Measurements from ENCODE around the gene FNIP2.

FNIP2 gene

DNA sequence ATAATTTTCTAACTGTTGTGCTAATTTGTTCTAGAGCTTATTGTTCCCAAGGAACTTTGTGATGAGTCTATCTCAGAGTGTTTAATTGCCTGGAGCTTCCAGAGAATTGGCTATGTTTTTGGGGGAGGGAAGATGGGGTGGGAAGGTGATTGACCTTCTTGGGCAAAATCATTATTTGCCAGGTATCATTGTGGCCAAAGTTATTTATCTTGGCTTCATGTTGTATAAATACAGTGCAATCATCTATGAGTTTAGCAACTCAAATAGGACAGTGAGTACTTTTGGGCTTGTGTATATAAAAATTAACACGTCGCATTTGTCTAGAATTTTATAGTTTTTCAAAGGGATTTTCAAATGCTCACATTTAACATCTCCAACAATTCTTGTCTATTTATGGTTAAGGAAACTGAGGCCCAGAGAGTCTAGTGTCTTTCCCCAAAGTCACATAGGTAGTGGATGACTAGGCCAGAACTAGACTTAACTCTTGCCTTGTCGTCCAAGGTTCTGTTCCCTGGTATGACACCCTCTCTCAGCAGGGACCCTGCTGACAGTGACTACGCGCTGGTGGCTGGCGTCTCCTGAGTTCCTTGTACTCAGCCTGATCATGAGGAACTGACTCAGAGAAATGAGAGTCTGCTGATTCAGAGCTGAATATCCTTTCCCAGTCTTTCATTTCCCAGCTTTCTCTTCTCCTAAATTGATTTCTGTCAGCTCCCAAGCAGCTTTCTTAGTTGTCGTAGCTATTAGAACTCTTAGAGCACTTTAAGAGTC is 27.7 kb downstream of the FNIP2 start:
- Histone ChIP-seq H3K4me3 (ENCODE audit: low read depth, low read length) (no peak overlapping the region), H3K9me3 (no peaks in the 10 kb centered on the region), H3K27me3 (no peaks in the 10 kb centered on the region), H3K36me3 (no peaks in the 10 kb centered on the region), H3K4me1 (peaks cover 11% of the 10 kb centered on the region)
- TF ChIP-seq CTCF (IDR thresholded peaks at IDR 0.05; ENCODE audit: low read depth, low read length) = no peak
- DNase-seq = no peak

- no peak for TF ChIP-seq CTCF (IDR thresholded peaks at IDR 0.05; ENCODE audit: low read depth, low read length)
- H3K4me1 ChIP-seq = peaks cover 11% of the 10 kb centered on the region
- no peaks in the 10 kb centered on the region for H3K27me3 ChIP-seq
- DNase-seq = no peak
- H3K36me3 ChIP-seq = no peaks in the 10 kb centered on the region
- H3K9me3 ChIP-seq = no peaks in the 10 kb centered on the region
- no peak overlapping the region for H3K4me3 ChIP-seq (ENCODE audit: low read depth, low read length)
Measured at GRCh38 chr4:158798062-158798461, 29.2 kb downstream of the FNIP2 start.

DNA sequence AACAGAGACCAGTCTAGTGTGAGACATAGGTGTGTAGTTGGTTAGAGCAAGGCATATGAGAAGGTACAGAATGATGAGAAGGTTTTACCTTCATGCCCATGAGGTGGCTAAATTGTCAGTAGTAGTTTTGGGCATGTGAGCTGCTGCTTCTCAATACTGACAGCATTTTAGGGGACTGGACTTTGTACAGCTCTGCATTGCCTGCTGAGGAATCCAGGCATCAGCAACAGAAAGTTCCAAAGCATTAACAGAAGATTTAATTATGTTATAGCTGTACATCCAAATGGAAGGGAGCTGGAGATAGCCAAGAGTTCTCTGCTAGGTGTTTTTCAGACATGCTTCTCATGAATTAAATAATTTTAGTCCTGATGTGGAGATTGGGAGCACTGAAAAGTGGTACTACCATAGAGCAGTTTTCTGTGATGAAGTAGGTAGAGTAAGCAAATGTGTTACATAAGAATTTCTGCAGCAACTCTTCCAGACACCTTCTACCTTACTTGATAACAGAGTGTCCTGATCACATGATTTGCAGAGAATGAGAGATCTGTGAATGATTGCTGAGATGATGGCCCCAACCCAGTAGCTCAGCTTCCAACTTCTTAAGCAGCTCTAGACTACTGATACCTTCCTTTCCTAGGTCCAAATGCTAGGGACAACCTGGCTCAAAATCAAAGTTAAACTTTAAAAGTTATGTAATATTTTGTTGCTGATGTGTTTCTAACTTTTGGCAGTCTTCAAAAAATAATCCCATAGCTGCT is 30.4 kb downstream of the FNIP2 start:
- no peak overlapping the region for H3K4me3 ChIP-seq (ENCODE audit: low read depth, low read length)
- H3K4me1 ChIP-seq = peaks cover 11% of the 10 kb centered on the region
- no peaks in the 10 kb centered on the region for H3K36me3 ChIP-seq
- H3K9me3 ChIP-seq = no peaks in the 10 kb centered on the region
- no peak for TF ChIP-seq CTCF (IDR thresholded peaks at IDR 0.05; ENCODE audit: low read depth, low read length)
- no peaks in the 10 kb centered on the region for H3K27me3 ChIP-seq
- no peak for DNase-seq

- Histone ChIP-seq H3K27me3 (no peaks in the 10 kb centered on the region), H3K9me3 (no peaks in the 10 kb centered on the region), H3K4me3 (ENCODE audit: low read depth, low read length) (no peak overlapping the region), H3K4me1 (peaks cover 11% of the 10 kb centered on the region), H3K36me3 (no peaks in the 10 kb centered on the region)
- no peak for TF ChIP-seq CTCF (IDR thresholded peaks at IDR 0.05; ENCODE audit: low read depth, low read length)
- no peak for DNase-seq
Measured at GRCh38 chr4:158799856-158800255, 31.0 kb downstream of the FNIP2 start.

- DNase-seq = no peak
- no peak for TF ChIP-seq CTCF (IDR thresholded peaks at IDR 0.05; ENCODE audit: low read depth, low read length)
- Histone ChIP-seq H3K4me3 (ENCODE audit: low read depth, low read length) (no peak overlapping the region), H3K4me1 (peaks cover 17% of the 10 kb centered on the region), H3K36me3 (no peaks in the 10 kb centered on the region), H3K9me3 (no peaks in the 10 kb centered on the region), H3K27me3 (no peaks in the 10 kb centered on the region)
Measured at GRCh38 chr4:158801066-158801465, 32.2 kb downstream of the FNIP2 start.

DNA sequence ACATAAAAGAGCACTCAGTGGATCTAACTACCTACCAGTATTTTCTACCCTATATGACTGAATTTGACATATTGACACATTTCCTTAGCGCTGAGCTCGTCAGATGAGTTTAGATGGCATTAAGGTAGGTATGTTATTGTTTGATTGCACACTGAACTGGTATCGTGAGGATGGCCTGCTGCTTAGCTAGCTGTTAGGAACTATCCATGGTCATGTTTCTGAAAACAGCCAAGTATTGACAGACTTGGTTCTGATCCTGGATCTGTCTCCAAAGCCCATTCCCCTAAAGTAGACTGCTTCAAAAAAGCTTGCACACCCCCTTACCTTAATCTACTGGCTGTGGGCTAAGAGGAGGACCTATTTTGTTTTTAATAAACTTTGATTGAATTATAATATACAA is 32.9 kb downstream of the FNIP2 start:
- DNase-seq = no peak
- Histone ChIP-seq H3K4me1 (peaks cover 18% of the 10 kb centered on the region), H3K4me3 (ENCODE audit: low read depth, low read length) (no peak overlapping the region), H3K27me3 (no peaks in the 10 kb centered on the region), H3K36me3 (no peaks in the 10 kb centered on the region), H3K9me3 (no peaks in the 10 kb centered on the region)
- no peak for TF ChIP-seq CTCF (IDR thresholded peaks at IDR 0.05; ENCODE audit: low read depth, low read length)

All from BE2C (cell line).